T-helper 2 cell treated with Interferon-gamma antibody and Interleukin-4, amounts not matched to agents 100 ng/mL and 5 ng/mL, for 36 hours (primary cell): ENCODE data around the gene MDM2. TPM values are rescaled to one million over a fixed set of nuclear protein-coding genes. Genes with fewer than 3 reads are reported as not detected.

Experiments used
- intact Hi-C: fragments of 100-400 bp; cut with micrococcal nuclease; formaldehyde crosslinking; loops from one replicate; pipeline ENCODE4 v1.15.1; 2023
- total RNA-seq: library from RNA; stranded (reverse); gene quantifications from 2 replicates; pipeline ENCODE4 v1.2.3, GENCODE V29; 2022

The MDM2 gene
- 213 TPM in 2 replicates for total RNA-seq

- intact Hi-C loops: loop anchor here (1.0 to 5.0 kb wide), 11 partner anchors 25 to 1539 kb away; partner anchors contain the start of genes CAND1, CPM, MDM1 and NUP107
Observed at GRCh38 chr12:68807576-68808387, at the start of gene MDM2. MDM2 (plus strand) TSS chr12:68808177; CDS start chr12:68808478, 301 bp downstream.

DNA sequence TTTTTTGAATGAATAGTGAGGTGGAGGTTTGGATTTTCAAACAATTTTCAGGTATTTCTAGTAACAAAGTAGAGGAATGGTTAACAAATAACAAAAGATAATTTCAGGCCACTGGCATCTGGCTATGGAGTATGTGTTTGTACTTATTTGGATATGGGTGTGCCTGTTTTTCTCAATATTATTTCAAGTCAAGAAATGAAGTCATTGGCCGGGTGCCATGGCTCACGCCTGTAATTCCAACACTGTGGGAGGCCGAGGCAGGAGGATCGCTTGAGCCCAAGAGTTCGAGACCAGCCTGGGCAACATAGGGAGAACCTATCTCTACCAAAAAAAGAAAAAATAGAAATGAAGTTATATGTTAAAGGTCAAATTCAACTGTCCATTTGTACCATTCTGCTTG, 48.1 kb upstream of the MDM2 start:
- intact Hi-C loops: no loop called here

DNA sequence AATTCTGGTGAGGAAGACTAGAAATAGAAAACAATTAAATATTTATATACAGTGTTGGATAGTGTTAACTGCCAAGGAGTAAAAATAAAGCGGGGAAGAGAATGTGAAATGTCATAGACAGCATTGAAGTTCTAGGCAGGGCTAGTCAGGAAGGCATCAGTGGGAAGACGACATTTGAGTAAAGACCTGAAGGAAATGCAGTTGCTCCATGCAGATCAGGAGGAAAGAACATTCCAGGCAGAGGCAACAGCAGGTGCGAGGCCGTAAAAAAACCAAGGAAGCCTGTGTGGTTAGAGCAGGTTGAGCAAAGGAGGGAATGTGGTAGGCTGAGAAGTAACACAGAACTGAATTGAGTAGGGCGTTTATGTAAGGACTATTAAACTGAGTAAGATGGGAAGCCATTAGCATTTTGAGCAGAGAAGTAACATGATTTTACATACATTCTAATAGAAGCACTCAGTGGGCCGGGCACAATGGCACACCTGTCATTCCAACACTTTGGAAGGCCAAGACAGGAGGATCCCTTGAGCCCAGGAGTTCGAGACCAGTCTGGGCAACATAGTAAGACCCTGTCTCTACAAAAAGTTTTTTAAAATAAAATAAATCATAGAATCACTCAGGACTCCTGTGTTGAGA, 47.1 kb upstream of the MDM2 start:
- intact Hi-C loops: no loop called here

DNA sequence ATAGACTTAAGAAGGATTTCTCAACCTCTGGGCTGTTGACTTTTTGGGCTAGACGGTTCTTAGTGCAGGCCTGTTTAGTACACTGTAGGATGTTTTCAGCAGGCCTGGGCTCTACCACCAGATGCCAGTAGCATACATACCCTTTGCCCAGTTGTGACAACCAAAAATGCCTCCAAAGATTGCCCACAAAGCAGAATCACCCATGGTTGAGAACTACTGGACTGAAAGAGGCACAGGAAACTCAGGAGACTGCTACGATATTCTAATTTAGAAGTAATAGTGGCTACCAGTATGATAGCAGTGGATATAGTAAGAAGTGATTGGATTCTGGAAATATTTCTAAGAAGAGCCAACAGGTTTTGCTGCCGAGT, 46.5 kb upstream of the MDM2 start:
- intact Hi-C loops: no loop called here

- intact Hi-C loops: no loop called here
Observed at GRCh38 chr12:68761901-68762630, 45.9 kb upstream of the MDM2 start.

DNA sequence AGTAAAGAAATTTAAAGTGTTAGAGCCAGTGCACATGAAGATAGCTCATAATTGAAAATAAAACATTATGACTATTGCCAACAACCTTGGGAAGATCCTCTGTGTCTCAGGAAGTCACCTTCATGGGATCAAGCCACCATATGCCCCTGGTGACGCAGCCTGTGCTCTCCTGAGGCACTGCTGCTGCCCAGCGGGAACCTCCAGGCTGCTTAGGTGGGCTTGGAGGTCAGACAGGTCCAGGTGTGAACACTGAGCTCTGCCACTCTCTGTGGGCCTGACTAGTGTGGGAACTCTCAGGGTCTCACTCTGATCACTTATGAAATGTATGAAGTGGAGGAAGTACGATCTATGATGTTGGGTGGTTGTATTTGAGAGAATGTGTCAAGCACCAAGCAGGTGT, 45.3 kb upstream of the MDM2 start:
- intact Hi-C loops: no loop called here

GRCh38 chr12:68765696-68766095, 42.3 kb upstream of the MDM2 start:
- intact Hi-C loops: no loop called here

DNA sequence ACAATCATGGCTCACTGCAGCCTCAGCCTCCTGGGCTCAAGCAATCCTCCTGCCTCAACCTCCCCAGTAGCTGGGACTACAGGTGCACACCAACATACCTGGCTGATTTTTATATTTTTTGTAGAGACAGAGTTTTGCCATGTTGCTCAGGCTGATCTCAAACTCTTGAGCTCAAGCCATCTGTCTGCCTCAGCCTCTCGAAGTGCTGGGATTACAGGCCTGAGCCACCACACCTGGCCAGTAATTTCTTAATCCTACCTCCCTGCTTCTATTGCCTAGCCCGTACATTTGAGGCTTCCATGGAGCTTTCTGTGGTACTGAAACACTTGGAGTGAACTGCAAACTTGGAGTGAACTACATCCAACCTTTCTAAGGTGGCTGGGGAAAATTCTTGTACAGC, 41.3 kb upstream of the MDM2 start:
- intact Hi-C loops: no loop called here

DNA sequence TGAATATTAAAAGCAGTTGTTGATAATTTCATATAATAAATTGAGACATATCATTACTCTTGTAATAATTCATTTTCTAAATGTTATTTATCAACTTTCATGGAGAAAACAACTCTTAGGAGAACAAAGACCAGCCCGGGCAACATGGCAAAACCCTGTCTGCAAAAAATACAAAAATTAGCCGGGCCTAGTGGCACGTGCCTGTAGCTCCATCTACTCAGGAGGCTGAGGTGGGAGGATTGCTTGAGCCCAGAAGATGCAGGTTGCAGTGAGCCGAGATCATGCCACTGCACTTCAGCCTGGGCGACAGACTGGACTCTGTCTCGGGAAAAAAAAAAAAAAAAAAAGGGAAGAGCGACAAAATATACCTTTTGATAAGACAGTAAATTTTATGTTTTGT, 40.8 kb upstream of the MDM2 start:
- intact Hi-C loops: no loop called here

- intact Hi-C loops: no loop called here
Observed at GRCh38 chr12:68768431-68768939, 39.5 kb upstream of the MDM2 start.

DNA sequence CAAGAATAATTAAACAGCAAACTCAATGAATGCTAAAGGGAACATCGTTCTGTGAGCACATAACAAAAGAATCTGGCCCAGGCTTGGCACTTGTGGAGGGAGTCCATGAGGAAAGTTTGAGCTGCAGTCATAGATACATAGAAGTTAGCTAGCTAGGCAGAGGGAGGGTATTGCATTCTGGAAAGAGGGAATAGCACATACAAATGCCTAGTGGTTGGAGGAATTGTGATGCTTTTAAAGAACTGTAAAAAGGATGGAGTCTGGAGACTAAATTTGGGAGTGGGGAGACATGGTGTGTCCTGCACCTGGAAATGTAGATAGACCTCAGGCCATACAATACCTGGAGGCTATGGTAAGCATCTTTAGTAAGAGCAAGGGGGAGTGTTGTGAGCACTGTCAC, 38.0 kb upstream of the MDM2 start:
- intact Hi-C loops: no loop called here

GRCh38 chr12:68771223-68771925, 36.6 kb upstream of the MDM2 start:
- intact Hi-C loops: no loop called here

GRCh38 chr12:68772714-68773113, 35.3 kb upstream of the MDM2 start:
- intact Hi-C loops: no loop called here

DNA sequence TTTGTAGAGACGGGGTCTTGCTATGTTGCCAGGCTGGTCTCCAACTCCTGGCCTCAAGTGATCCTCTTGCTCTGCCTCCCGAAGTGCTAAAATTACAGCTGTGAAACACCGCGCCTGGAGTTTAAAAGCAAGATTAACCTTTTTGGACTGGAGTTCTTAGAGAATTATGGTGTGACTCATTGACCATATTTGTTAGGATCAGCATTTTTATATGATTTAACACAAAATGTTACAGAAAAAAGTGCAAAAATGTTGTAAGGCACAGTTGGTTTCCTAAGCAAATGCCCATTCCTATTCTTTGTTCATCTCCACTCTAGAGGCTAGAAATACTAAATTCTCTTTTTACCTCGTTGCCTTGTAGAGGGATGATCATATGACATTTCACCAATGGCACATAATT, 34.4 kb upstream of the MDM2 start:
- intact Hi-C loops: no loop called here

- intact Hi-C loops: no loop called here
Observed at GRCh38 chr12:68775121-68775630, 32.8 kb upstream of the MDM2 start.

GRCh38 chr12:68776976-68777610, 30.9 kb upstream of the MDM2 start:
- intact Hi-C loops: no loop called here

- intact Hi-C loops: no loop called here
Observed at GRCh38 chr12:68779280-68779679, 28.7 kb upstream of the MDM2 start.

- intact Hi-C loops: no loop called here
Observed at GRCh38 chr12:68780731-68781130, 27.2 kb upstream of the MDM2 start.

DNA sequence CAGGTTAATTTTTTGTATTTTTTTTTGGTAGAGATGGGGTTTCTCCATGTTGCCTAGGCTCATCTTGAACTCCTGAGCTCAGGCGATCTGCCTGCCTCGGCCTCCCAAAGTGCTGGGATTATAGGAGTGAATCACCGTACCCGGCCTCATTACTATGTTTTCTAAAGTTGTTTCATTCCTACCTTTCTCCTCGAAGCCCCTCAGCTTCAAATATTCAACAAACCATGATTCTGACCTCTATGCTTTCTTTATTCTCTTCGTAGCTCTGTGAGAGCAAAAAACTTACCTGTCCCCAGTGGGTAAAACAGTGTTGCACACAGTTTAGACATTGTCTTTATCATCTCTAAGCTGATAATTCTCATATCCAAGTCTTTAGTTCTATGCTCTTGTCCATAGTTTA, 26.2 kb upstream of the MDM2 start:
- intact Hi-C loops: no loop called here

- intact Hi-C loops: no loop called here
Observed at GRCh38 chr12:68784015-68784414, 24.0 kb upstream of the MDM2 start.

DNA sequence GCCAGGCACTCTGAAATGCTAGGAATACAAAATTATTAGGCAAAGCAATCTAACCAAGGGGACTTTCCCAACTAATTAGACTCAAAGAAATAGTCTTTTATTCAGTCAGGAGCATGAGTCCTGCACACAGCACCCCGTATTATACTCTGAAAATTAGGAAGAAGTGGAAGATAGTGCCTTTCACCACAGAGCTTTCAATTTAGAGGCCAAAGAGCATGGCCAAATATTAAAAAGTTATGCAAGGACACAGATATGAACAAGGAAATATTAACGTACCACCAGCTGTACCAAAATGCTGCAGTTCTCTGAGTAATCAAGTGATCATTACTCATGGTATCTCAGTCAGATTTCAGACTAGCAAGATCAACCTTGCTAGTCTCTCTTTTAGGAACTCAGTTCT, 22.6 kb upstream of the MDM2 start:
- intact Hi-C loops: no loop called here
